NCI-H2196 treated with DMSO at 0.1 percent for 48 hours (cell line): ENCODE data around the gene TPX2.
"Not testable (repeated sequence)": the region's sequence is repeated elsewhere in the genome, so short reads cannot be mapped to it uniquely, and the experiment has no call there.

Experiments used
- DNase-seq: peaks from one replicate; lab custom pipeline; 2025; ENCODE audit not compliant: unreplicated experiment; lab: John Stamatoyannopoulos, UW

Gene TPX2

DNA sequence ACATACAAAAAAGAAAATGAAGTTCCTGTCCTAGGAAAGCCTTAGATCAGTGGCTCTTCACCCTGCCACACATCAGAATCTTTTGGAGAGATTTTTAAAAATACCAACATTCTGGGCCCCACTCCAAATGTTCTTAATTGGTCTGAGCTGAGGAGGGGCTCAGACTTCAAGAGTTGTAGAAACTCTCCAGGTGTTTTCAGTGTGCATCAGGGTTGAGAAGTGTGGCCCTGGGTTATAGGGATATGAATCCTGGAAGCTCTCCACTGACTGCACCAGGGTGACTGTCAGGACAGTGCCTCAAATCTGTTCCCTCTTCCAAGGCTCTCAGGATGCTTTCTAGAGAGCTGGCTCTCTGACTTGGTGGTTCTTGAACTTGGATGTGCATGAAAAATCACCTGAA, 74.5 kb downstream of the TPX2 start:
- DNase-seq = no peak

DNA sequence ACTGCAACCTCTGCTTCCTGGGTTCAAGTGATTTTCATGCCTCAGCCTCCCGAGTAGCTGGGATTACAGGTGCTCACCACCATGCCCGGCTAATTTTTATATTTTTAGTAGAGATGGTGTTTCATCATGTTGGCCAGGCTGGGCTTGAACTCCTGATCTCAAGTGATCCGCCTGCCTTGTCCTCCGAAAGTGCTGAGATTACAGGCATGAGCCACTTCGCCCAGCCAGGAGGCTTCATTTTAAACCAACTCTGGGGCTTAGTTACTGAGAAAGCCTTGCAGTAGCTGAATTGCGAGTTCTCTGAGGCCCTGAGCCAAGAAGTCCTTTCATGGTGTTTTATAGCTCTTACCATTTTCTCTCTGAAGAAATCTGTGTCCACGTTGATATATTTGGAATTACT, 75.1 kb downstream of the TPX2 start:
- DNase-seq = not testable (repeated sequence)

DNA sequence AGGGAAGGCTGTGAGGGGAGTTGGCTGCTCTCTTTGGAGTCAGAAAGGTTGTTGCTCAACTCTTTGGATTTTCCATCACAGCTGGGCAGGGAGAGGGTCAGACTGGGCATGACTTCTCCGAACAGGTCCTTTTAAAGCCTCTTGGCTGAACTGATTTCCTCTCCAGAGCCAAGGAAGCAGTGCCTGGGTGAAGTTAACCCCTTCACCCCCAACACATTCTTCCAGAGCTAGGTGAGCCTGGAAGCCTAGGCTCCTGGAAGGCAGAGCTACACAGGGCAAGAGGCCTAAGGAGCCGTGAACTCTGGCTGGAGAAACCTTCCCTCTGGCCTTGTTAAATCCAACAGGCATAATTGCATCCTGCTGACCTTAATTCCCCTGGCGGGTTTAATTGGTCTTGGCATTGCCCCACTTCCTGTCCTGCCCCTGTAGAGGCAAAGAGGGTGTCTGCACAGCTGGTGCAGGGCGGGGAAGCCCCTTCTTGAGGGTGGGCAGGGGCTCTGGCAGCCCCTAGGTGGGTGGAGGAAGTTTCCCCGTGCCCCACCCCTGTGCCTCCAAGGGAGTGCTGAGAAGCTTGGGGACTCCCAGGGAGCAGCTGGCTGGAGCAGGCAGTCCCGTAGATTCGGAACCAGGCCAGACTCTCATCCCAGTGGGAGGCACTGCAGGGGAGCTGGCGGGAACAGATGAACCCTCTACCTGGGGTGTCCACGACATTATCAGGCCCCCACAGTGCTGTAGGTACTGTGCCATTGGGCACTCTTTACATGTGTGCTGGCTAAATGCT, 76.5 kb downstream of the TPX2 start:
- DNase-seq = no peak

- no peak for DNase-seq
Measured at GRCh38 chr20:31816221-31816620, 77.1 kb downstream of the TPX2 start.

GRCh38 chr20:31817461-31817860, 78.4 kb downstream of the TPX2 start:
- DNase-seq = no peak

- no peak for DNase-seq
Measured at GRCh38 chr20:31818376-31818908, 79.4 kb downstream of the TPX2 start.

DNA sequence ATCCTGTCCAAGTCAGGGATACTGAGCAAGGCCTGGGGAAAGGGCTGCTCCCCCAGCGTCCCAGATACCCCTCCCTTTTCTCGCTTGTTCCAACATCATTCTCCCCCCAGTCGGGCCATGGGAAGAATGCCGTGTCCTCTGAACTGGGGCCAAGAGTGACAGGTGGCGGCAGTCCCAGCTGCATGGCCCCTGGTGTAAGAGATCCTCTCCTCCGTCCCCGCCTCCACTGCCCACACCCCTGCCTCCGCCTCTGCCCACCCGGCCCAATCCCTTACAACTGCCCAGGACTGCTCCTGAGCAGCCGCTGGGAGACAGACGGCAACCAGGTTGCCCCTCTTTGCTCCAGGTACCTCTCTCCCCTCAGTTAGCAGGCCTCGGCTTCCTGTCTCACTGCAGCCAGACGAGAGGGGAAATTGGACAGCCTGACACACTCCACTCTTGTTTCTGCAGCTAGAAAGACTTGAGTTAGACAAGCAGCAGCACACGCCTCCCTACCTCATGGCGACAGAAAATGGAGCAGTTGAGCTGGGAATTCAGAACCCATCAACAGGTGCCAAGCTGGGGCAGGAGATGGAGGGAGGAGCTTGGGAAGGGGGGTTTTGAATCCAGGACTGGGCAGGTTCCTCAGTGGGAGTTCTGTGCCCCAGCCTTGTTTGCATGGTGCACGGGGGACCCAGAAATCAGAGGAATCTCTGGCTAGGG, 80.1 kb downstream of the TPX2 start, which contains the start of gene MYLK2:
MYLK2 (plus strand) TSS at position 274 of the 702 bp plus-strand sequence; CDS start at position 499, 225 bp downstream.
- peak; percentile 18 for DNase-seq

DNA sequence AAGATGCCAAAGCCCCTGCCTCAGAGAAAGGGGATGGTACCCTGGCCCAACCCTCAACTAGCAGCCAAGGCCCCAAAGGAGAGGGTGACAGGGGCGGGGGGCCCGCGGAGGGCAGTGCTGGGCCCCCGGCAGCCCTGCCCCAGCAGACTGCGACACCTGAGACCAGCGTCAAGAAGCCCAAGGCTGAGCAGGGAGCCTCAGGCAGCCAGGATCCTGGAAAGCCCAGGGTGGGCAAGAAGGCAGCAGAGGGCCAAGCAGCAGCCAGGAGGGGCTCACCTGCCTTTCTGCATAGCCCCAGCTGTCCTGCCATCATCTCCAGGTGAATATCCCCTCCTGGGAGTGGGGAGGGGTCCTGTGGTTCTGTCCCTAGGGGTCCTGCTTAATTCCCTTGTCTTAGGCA, 81.1 kb downstream of the TPX2 start:
- DNase-seq = no peak

- DNase-seq = no peak
Measured at GRCh38 chr20:31821427-31821826, 82.3 kb downstream of the TPX2 start.

GRCh38 chr20:31822421-31823330, 83.6 kb downstream of the TPX2 start:
- DNase-seq = peak; percentile 93

DNA sequence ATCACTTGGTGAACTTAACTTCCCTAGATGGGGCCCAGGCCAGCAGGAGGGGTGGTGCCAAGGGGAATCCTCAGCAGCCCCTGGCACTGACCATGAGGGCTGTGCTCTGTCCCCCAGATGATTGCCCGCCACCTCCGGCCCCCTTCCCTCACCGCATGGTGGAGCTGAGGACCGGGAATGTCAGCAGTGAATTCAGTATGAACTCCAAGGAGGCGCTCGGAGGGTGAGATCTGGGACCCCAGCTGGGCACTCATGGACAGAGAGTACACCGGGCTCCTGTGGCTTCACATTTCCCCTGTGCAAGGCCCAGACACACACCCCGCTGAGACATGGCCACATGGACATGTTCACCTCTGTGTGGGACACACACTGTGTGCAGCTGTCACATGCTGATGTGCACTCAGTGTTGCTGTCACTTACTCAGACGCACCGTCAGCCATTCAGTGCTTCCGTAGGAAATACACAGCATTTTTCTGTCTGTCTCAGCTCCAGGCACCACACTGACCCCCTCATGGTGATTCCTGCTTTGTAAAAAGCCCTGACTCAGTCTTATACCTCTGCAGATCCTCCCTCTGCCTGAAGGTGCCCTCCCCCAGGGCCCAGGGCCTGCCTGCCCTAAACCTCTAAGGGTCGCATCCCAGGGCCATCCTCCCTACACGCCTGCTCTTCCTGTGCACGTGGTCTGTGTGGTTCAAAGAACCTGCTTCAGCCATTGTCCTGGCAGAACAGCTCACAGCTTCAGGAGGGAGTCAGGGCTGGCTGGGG, 84.5 kb downstream of the TPX2 start:
- no peak for DNase-seq

- no peak for DNase-seq
Measured at GRCh38 chr20:31824125-31824485, 85.0 kb downstream of the TPX2 start.

DNA sequence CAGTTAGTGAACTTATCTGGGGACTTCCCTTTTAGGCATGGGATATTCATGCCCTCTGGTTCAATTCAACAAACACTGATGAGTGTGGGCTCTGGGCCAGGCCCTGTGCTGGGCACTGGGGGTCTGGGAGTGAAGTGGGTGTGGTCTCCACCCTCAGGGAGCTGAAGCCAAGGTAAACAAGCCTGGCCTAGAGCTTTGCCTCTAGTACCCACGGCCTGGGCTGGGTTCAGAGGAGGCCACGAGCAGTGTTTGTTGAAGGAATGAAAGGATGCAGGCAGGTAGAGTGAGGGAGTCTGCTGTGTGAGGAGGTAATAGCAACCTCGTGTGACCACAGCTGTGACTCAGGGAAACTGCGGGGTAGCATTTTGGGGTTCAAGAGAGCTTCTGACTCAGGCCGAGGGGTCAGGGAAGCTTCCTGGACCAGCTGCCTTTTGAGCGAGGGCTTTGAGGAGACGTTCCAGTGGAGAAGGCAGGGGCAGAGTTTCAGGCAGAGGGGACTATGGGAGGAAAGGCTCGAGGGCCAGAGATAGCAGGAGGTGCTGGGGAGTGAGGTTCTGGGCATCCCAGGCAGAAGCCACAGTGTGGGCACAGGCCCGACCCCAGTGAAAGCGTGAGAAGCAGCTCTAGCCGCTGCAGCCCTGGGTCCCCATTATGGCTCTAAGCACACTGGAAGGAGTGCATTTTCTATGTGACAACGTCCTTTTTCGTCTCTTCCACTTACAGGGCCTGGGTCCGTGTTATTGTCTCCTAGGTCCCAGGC, 85.6 kb downstream of the TPX2 start:
- DNase-seq = no peak

- no peak for DNase-seq
Measured at GRCh38 chr20:31826074-31826473, 87.0 kb downstream of the TPX2 start.

- DNase-seq = no peak
Measured at GRCh38 chr20:31827059-31827458, 88.0 kb downstream of the TPX2 start.

GRCh38 chr20:31828016-31828415, 88.9 kb downstream of the TPX2 start:
- not testable (repeated sequence) for DNase-seq

DNA sequence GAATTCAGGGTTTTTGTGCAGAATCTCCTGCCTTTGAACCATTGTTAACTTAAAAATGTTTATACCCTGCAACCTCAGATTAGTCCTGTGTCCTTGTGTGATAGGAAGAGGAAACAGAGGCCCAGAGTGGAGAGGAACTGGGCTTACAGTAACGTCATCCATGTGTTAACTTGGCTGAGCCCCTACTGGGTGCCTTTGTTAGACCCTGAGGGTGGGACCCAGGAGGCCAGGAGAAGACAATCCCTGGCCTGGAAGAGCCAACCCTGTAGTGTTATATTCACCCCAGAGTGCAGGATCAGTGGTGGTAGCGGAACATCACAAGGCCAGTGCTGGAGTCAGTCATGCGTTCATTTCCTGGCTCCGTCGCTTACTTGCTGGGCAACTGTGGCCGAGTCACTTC, 90.6 kb downstream of the TPX2 start:
- no peak for DNase-seq

GRCh38 chr20:31830406-31830981, 91.4 kb downstream of the TPX2 start:
- DNase-seq = no peak

- DNase-seq = no peak
Measured at GRCh38 chr20:31831211-31831610, 92.1 kb downstream of the TPX2 start.
